Fibroblast of peridontal ligament (primary cell): ENCODE data around the gene DCDC2.
"Not testable (repeated sequence)": the region's sequence is repeated elsewhere in the genome, so short reads cannot be mapped to it uniquely, and the experiment has no call there.

Experiments
- DNase-seq: peaks from one replicate; pipeline ENCODE4 v3.0.0-alpha.2; 2010; ENCODE audit errors: extremely low read depth

DCDC2 gene

DNA sequence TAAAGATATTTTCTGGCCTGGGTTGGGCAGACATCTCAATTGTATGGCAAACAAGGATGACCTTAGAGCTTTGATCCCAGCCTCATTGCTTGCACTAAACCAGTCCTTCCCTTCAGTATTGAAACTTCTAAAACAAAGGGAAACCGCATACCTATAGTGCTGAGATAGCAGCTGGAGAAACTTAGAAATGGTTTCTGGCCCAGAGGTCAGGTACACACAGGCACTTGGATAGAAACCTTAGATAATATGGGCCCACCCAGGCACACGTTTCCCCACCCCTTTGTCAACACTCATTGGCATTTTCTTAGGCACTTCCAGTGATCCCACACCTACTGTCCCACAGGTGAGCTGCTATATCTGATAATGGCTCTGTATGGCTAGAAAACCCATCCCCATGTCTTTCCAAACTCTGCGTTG is 209.7 kb downstream of the DCDC2 start:
- DNase-seq, result no peak

- DNase-seq, result no peak
Measured at GRCh38 chr6:24147511-24148153, 210.2 kb downstream of the DCDC2 start.

DNA sequence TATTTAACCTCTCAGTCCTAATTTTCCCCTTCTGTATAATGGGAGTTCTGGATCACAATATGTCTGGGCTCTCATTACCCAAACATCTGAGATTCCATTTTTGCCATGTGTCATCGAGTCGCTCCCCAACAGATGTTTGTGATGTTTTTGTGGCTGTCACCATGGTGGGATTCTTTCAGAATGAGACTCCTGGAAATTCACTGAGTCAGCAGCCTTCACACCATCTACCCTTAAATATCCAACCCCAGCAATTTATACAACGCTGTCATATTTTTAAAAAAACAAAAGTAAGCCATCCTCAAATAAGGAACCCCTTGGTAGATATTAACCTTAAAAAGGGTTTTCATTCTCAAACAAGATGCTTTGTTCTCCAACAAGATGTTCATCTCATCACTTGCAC is 211.0 kb downstream of the DCDC2 start:
- no peak for DNase-seq

- no peak for DNase-seq
Measured at GRCh38 chr6:24145690-24146131, 212.1 kb downstream of the DCDC2 start.

- DNase-seq, result not testable (repeated sequence)
Measured at GRCh38 chr6:24142733-24143132, 215.1 kb downstream of the DCDC2 start.

- DNase-seq, result no peak
Measured at GRCh38 chr6:24140591-24140990, 217.3 kb downstream of the DCDC2 start.

- no peak for DNase-seq
Measured at GRCh38 chr6:24139639-24140038, 218.2 kb downstream of the DCDC2 start.

GRCh38 chr6:24139080-24139479 is 218.8 kb downstream of the DCDC2 start:
- no peak for DNase-seq

DNA sequence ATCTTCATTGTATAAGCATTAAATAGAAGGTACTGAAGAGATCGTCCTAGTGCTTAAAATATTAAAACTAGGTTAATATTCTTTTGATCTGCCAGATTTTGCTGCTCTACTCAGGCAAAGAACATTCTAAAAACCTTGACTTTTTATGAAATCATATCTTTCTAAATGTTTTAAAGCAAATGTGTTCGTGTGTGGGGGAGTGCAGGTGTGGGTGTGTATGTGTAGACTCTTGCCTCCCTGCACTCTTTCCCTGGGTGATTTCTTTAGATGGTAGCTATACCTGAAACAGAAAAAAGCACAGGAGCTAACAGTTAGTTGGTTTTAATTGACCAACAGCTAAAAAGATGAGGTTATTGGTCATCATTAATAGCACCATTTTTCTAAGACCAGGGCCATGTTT is 226.1 kb downstream of the DCDC2 start:
- DNase-seq, result no peak

- DNase-seq, result no peak
Measured at GRCh38 chr6:24127316-24127715, 230.5 kb downstream of the DCDC2 start.

DNA sequence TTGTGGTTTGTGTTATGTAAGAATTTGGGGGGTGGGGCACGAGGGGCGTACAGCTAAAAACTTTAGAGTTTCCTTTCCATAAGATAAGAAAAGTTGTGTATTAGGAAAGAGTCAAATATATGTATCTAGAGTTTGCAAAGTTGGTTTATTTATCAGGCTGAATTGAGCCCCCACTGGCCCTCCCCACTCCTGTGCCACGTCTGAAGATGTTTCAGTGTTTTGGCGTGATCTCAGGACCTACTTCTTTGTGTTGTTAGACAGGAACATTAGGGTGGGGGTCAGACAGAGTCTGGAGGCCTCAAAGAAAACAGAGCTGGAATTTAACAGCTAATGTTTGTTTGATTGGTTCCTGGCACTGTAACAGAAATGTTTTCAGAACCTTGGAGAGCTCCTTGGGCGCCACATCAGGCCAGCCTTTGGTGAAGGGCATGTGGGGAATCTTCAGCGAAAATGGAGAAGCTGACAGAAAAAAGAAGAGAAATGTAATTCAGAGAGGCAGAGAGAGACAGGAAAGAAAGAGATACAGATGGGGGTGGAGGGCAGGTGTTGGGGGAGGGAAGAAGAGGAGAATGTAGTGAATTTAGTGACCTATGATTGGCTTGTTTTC is 231.2 kb downstream of the DCDC2 start:
- peak; percentile 15 for DNase-seq

DNA sequence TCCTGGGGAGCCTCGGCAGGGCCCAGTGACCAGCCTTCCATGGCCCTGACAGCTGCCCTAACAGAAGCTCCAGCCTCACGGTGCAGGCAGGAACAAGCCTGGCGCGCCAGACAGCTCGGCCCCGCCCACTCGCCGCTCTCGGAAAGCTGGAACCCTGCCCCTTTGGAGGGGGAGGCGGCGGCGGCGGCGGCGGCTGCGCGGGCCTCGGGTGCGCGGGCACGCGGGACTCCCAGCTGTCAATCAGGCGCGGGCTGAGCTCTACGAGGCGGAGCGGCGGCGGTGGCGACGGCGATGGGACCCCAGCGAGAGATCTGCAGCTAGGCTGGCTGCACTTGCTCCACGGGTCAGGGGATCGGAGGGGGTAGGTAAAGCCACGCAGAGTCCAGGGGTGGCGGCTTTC is 231.9 kb downstream of the DCDC2 start, which contains the start of gene NRSN1:
Gene NRSN1, plus strand, starts transcription at position 236 of the 400 bp plus-strand sequence. CDS start 8,113 bp downstream, outside the sequence.
- no peak for DNase-seq

DNA sequence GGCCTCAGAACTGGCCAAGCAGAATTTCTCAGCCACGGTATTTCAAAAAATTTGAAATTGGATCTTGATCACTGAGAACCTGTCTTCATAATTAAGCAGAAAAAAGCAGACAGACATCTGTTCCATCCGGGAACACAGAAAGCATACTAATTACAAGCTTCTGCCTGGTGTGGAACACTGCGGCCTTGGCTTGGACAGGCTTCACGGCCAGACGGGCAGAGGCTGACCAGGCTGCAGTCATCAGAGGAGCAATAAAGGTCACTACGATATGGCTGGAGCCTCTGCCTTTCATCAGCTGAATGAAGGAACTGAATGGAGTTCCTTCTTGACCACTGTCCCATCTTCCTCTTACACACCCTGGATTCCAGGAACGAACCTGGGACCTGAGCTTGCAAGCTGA is 235.7 kb downstream of the DCDC2 start:
- DNase-seq, result no peak
